BLaER1 (cell line): Measurements from ENCODE around the gene EEA1.
"Not testable (repeated sequence)": the region's sequence is repeated elsewhere in the genome, so short reads cannot be mapped to it uniquely, and the experiment has no call there.

Experiments
- H3K27ac ChIP-seq: shearing (Covaris generic); formaldehyde crosslinking; 2 replicates; pipeline ENCODE4 v1.8.1; 2022
- H3K27me3 ChIP-seq: shearing (Covaris generic); formaldehyde crosslinking; 2 replicates; pipeline ENCODE4 v1.8.1; 2022
- H3K36me3 ChIP-seq: shearing (Covaris generic); formaldehyde crosslinking; 2 replicates; pipeline ENCODE4 v1.8.1; 2022
- H3K4me1 ChIP-seq: shearing (Covaris generic); formaldehyde crosslinking; 2 replicates; pipeline ENCODE4 v1.8.1; 2022
- H3K4me2 ChIP-seq: shearing (Covaris generic); formaldehyde crosslinking; 2 replicates; pipeline ENCODE4 v1.8.1; 2022
- H3K4me3 ChIP-seq: shearing (Covaris generic); formaldehyde crosslinking; 2 replicates; pipeline ENCODE4 v1.8.1; 2022
- H3K9ac ChIP-seq: shearing (Covaris generic); formaldehyde crosslinking; 2 replicates; pipeline ENCODE4 v1.8.1; 2022
- H3K9me3 ChIP-seq: shearing (Covaris generic); formaldehyde crosslinking; 2 replicates; pipeline ENCODE4 v1.8.1; 2022
- H4K20me1 ChIP-seq: shearing (Covaris generic); formaldehyde crosslinking; 2 replicates; pipeline ENCODE4 v1.8.1; 2022
- Cebpa-rat ChIP-seq: shearing (Covaris generic); IDR thresholded peaks from 2 replicates; pipeline ENCODE4 v1.8.1; 2022

EEA1 gene

GRCh38 chr12:92764831-92765230 is 164.3 kb downstream of the EEA1 start:
- Histone ChIP-seq H3K4me2 (no peak overlapping the region), H3K9me3 (peaks cover 9% of the 10 kb centered on the region; the same call in 1 of the 2 replicates), H4K20me1 (no peaks in the 10 kb centered on the region), H3K4me3 (no peak overlapping the region), H3K36me3 (no peaks in the 10 kb centered on the region), H3K27me3 (no peaks in the 10 kb centered on the region), H3K27ac (no peak overlapping the region), H3K9ac (no peak overlapping the region), H3K4me1 (peaks cover 22% of the 10 kb centered on the region)
- no peak for TF ChIP-seq Cebpa-rat

- no peak overlapping the region for H3K27ac ChIP-seq
- H4K20me1 ChIP-seq: no peaks in the 10 kb centered on the region
- no peak overlapping the region for H3K4me2 ChIP-seq
- no peaks in the 10 kb centered on the region for H3K36me3 ChIP-seq
- no peaks in the 10 kb centered on the region for H3K27me3 ChIP-seq
- H3K4me1 ChIP-seq: peaks cover 1% of the 10 kb centered on the region; the same call in 1 of the 2 replicates
- no peak overlapping the region for H3K9ac ChIP-seq
- no peak overlapping the region for H3K4me3 ChIP-seq
- peaks cover 4% of the 10 kb centered on the region; the same call in 1 of the 2 replicates for H3K9me3 ChIP-seq
- no peak for TF ChIP-seq Cebpa-rat
Measured at GRCh38 chr12:92762773-92763172, 166.3 kb downstream of the EEA1 start.

GRCh38 chr12:92759634-92760268 is 169.3 kb downstream of the EEA1 start:
- no peaks in the 10 kb centered on the region for H3K27me3 ChIP-seq
- TF ChIP-seq Cebpa-rat: no peak
- H3K27ac ChIP-seq: no peak overlapping the region
- no peak overlapping the region for H3K4me2 ChIP-seq
- H3K9me3 ChIP-seq: no peaks in the 10 kb centered on the region
- no peaks in the 10 kb centered on the region for H4K20me1 ChIP-seq
- no peak overlapping the region for H3K9ac ChIP-seq
- H3K4me1 ChIP-seq: no peaks in the 10 kb centered on the region
- H3K36me3 ChIP-seq: no peaks in the 10 kb centered on the region
- H3K4me3 ChIP-seq: no peak overlapping the region

- H3K9ac ChIP-seq: no peak overlapping the region
- no peaks in the 10 kb centered on the region for H3K36me3 ChIP-seq
- no peak overlapping the region for H3K4me2 ChIP-seq
- TF ChIP-seq Cebpa-rat: no peak
- no peak overlapping the region for H3K27ac ChIP-seq
- H3K9me3 ChIP-seq: no peaks in the 10 kb centered on the region
- H3K4me3 ChIP-seq: no peak overlapping the region
- H3K27me3 ChIP-seq: no peaks in the 10 kb centered on the region
- H4K20me1 ChIP-seq: no peaks in the 10 kb centered on the region
- no peaks in the 10 kb centered on the region for H3K4me1 ChIP-seq
Measured at GRCh38 chr12:92757597-92758121, 171.4 kb downstream of the EEA1 start.

GRCh38 chr12:92756898-92757596 is 172.0 kb downstream of the EEA1 start:
- Histone ChIP-seq H3K27me3 (no peaks in the 10 kb centered on the region), H3K36me3 (no peaks in the 10 kb centered on the region), H3K4me2 (no peak overlapping the region), H3K9ac (no peak overlapping the region), H3K4me3 (no peak overlapping the region), H4K20me1 (no peaks in the 10 kb centered on the region), H3K27ac (no peak overlapping the region), H3K4me1 (no peaks in the 10 kb centered on the region), H3K9me3 (no peaks in the 10 kb centered on the region)
- TF ChIP-seq Cebpa-rat: no peak

- H3K9me3 ChIP-seq: no peaks in the 10 kb centered on the region
- no peak overlapping the region for H3K4me3 ChIP-seq
- no peak overlapping the region for H3K9ac ChIP-seq
- no peaks in the 10 kb centered on the region for H3K36me3 ChIP-seq
- H4K20me1 ChIP-seq: no peaks in the 10 kb centered on the region
- TF ChIP-seq Cebpa-rat: no peak
- H3K4me2 ChIP-seq: no peak overlapping the region
- H3K27ac ChIP-seq: no peak overlapping the region
- H3K4me1 ChIP-seq: no peaks in the 10 kb centered on the region
- no peaks in the 10 kb centered on the region for H3K27me3 ChIP-seq
Measured at GRCh38 chr12:92753976-92754885, 174.9 kb downstream of the EEA1 start.

GRCh38 chr12:92749691-92750090 is 179.4 kb downstream of the EEA1 start:
- not testable (repeated sequence) for H3K9ac ChIP-seq, H4K20me1 ChIP-seq, H3K4me1 ChIP-seq, H3K4me3 ChIP-seq, H3K36me3 ChIP-seq, H3K27ac ChIP-seq, H3K27me3 ChIP-seq, H3K9me3 ChIP-seq, H3K4me2 ChIP-seq

GRCh38 chr12:92747151-92747550 is 181.9 kb downstream of the EEA1 start:
- H3K27me3 ChIP-seq: no peaks in the 10 kb centered on the region
- no peaks in the 10 kb centered on the region for H3K36me3 ChIP-seq
- H3K9ac ChIP-seq: no peak overlapping the region
- H3K4me3 ChIP-seq: no peak overlapping the region
- no peaks in the 10 kb centered on the region for H3K9me3 ChIP-seq
- no peaks in the 10 kb centered on the region for H3K4me1 ChIP-seq
- H4K20me1 ChIP-seq: no peaks in the 10 kb centered on the region
- TF ChIP-seq Cebpa-rat: no peak
- H3K4me2 ChIP-seq: no peak overlapping the region
- H3K27ac ChIP-seq: no peak overlapping the region

GRCh38 chr12:92745856-92746550 is 183.1 kb downstream of the EEA1 start:
- no peak overlapping the region for H3K4me2 ChIP-seq
- H3K4me1 ChIP-seq: no peaks in the 10 kb centered on the region
- H3K27ac ChIP-seq: no peak overlapping the region
- H4K20me1 ChIP-seq: no peaks in the 10 kb centered on the region
- H3K9ac ChIP-seq: no peak overlapping the region
- H3K27me3 ChIP-seq: no peaks in the 10 kb centered on the region
- H3K4me3 ChIP-seq: no peak overlapping the region
- H3K9me3 ChIP-seq: no peaks in the 10 kb centered on the region
- H3K36me3 ChIP-seq: no peaks in the 10 kb centered on the region
- TF ChIP-seq Cebpa-rat: no peak
